ENCODE data around the gene ATXN10.
"Not testable (repeated sequence)": the region's sequence is repeated elsewhere in the genome, so short reads cannot be mapped to it uniquely, and the experiment has no call there.

The ATXN10 gene, protein sequence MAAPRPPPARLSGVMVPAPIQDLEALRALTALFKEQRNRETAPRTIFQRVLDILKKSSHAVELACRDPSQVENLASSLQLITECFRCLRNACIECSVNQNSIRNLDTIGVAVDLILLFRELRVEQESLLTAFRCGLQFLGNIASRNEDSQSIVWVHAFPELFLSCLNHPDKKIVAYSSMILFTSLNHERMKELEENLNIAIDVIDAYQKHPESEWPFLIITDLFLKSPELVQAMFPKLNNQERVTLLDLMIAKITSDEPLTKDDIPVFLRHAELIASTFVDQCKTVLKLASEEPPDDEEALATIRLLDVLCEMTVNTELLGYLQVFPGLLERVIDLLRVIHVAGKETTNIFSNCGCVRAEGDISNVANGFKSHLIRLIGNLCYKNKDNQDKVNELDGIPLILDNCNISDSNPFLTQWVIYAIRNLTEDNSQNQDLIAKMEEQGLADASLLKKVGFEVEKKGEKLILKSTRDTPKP

GRCh38 chr22:45671783-45672563 is at the start of gene ATXN10:
Gene ATXN10, plus strand, starts transcription at chr22:45671834. Its CDS starts 230 bp downstream, at chr22:45672064.
- DNase-seq (ENCODE audit: extremely low read depth, low read depth), result peak; percentile 39
- TF ChIP-seq CTCF (IDR thresholded peaks at IDR 0.05; ENCODE audit: low read depth, low read length), result no peak

GRCh38 chr22:45621836-45622600 is 49.6 kb upstream of the ATXN10 start:
- no peak for DNase-seq (ENCODE audit: extremely low read depth, low read depth)
- no peak for TF ChIP-seq CTCF (IDR thresholded peaks at IDR 0.05; ENCODE audit: low read depth, low read length)

DNA sequence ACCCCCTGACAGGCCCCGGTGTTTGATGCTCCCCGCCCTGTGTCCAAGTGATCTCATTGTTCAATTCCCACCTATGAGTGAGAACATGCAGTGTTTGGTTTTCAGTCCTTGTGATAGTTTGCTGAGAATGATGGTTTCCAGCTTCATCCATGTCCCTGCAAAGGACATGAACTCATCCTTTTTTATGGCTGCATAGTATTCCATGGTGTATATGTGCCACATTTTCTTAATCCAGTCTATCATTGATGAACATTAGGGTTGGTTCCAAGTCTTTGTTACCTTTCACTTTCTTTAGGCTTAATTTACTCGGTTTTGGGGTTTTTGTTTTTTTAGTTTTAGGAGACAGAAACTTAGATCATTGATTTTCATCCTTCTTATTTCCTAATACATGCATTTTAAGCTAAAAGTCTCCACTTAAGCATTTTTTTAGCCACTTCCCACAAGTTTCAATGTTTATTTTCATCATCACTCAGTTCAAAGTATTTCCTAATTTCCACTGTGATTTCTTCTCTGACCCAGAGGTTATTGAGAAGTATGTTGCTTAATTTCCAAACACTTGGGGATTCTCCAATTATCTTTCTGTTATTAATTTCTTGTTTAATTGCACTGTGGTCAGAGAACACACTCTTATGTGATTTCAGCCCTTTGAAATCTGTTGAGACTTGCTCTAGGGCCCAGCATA is 48.0 kb upstream of the ATXN10 start:
- not testable (repeated sequence) for DNase-seq (ENCODE audit: extremely low read depth, low read depth)

- DNase-seq (ENCODE audit: extremely low read depth, low read depth), result no peak
- no peak for TF ChIP-seq CTCF (IDR thresholded peaks at IDR 0.05; ENCODE audit: low read depth, low read length)
Measured at GRCh38 chr22:45626198-45626651, 45.4 kb upstream of the ATXN10 start.

DNA sequence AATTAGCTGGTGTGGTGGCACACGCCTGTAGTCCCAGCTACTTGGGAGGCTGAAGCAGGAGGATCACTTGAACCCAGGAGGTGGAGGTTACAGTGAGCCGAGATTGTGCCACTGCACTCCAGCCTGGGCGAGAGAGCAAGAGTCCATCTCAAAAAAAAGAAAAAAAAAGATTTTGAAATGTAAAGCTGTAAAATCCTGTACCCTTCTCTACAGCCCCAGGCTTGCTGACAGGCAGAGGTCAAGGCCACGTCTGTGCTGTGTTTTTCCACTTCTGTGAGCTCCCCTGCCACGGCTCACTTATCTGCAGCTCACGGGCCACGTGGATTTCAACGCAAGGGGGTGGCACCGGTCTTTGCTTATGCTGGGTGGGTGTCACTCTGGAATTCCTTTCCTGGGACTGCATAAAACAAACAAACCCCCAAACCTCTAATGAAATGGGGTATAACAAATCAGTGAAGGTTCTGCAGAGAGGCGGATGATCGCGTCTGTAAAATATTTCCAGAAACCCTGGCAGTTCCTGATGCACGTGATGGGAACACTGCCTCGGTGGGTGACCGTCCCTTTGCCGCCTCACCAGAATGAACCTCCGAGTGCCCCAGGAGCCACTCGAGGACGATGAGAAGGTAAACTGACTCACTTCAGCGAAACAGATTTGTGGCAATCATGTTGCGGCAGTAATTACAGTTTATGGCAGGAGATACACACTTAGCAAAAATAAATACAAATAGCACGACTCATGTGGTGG is 44.0 kb upstream of the ATXN10 start:
- DNase-seq (ENCODE audit: extremely low read depth, low read depth), result no peak
- no peak for TF ChIP-seq CTCF (IDR thresholded peaks at IDR 0.05; ENCODE audit: low read depth, low read length)

GRCh38 chr22:45628515-45628914 is 43.1 kb upstream of the ATXN10 start:
- TF ChIP-seq CTCF (IDR thresholded peaks at IDR 0.05; ENCODE audit: low read depth, low read length), result no peak
- no peak for DNase-seq (ENCODE audit: extremely low read depth, low read depth)

All from AG09319 (cell line).